ENCODE results near the gene CIZ1. TPM values are rescaled to one million over a fixed set of nuclear protein-coding genes. Genes with fewer than 3 reads are reported as not detected.
"Not testable (repeated sequence)": the region's sequence is repeated elsewhere in the genome, so short reads cannot be mapped to it uniquely, and the experiment has no call there.

Gene CIZ1
- total and polyA plus RNA-seq, 2 donors from 2014 or later, result 48.1 to 89.9 TPM

- TF ChIP-seq CTCF (IDR thresholded peaks at IDR 0.05; ENCODE audit: borderline replicate concordance, extremely low read depth, insufficient read depth), result peak; percentile 29
- H3K4me1 ChIP-seq (ENCODE audit: control insufficient read depth in 2 of 3, insufficient read depth in 2 of 3, low read depth in 1 of 3, low read length in 3 of 3); H3K9ac ChIP-seq (ENCODE audit: low read length in 3 of 3); H3K27me3 ChIP-seq (ENCODE audit: control insufficient read depth, insufficient read depth, low read length); intact Hi-C loops (cut with DNase I); H3K4me3 ChIP-seq (ENCODE audit: low read length in 3 of 3); H3K9me3 ChIP-seq (ENCODE audit: control insufficient read depth in 2 of 3, insufficient read depth in 1 of 3, low read length in 3 of 3); H3K36me3 ChIP-seq (ENCODE audit: control insufficient read depth in 2 of 3, insufficient read depth in 3 of 3, low read length in 3 of 3); H3K27ac ChIP-seq (ENCODE audit: low read depth in 2 of 2, low read length in 2 of 2); FAIRE-seq: not testable (repeated sequence)
- peak in 1 of 5 donors; percentile 79 for DNase-seq
Observed at GRCh38 chr9:128129976-128130590, 61.3 kb downstream of the CIZ1 start.

GRCh38 chr9:128128836-128129590 is 62.4 kb downstream of the CIZ1 start:
- Histone ChIP-seq H3K4me1 (ENCODE audit: control insufficient read depth in 2 of 3, insufficient read depth in 2 of 3, low read depth in 1 of 3, low read length in 3 of 3) (peaks cover 0 to 7% (median 6%) of the 10 kb centered on the region in 3 donors), H3K36me3 (ENCODE audit: control insufficient read depth in 2 of 3, insufficient read depth in 3 of 3, low read length in 3 of 3) (peaks cover 0 to 6% (median 0%) of the 10 kb centered on the region in 3 donors), H3K27ac (ENCODE audit: low read depth in 2 of 2, low read length in 2 of 2) (peak overlapping the region in 1 of 2 donors; percentile 91), H3K9ac (ENCODE audit: low read length in 3 of 3) (peak overlapping the region; percentile 32 to 94 (median 64)), H3K4me3 (ENCODE audit: low read length in 3 of 3) (peak overlapping the region; percentile 53 to 97 (median 65)), H3K9me3 (ENCODE audit: control insufficient read depth in 2 of 3, insufficient read depth in 1 of 3, low read length in 3 of 3) (no peaks in the 10 kb centered on the region), H3K27me3 (ENCODE audit: control insufficient read depth, insufficient read depth, low read length) (no peaks in the 10 kb centered on the region)
- intact Hi-C loops (cut with DNase I), result no loop called here
- no peak for TF ChIP-seq CTCF (IDR thresholded peaks at IDR 0.05; ENCODE audit: borderline replicate concordance, extremely low read depth, insufficient read depth)
- DNase-seq (peak in 1 of 5 donors; percentile 84), FAIRE-seq (no peak)

- intact Hi-C loops (cut with DNase I), result no loop called here
- TF ChIP-seq CTCF (IDR thresholded peaks at IDR 0.05; ENCODE audit: borderline replicate concordance, extremely low read depth, insufficient read depth), result no peak
- Histone ChIP-seq H3K9ac (ENCODE audit: low read length in 3 of 3) (peak overlapping the region; percentile 40 to 94 (median 85)), H3K4me1 (ENCODE audit: control insufficient read depth in 2 of 3, insufficient read depth in 2 of 3, low read depth in 1 of 3, low read length in 3 of 3) (peaks cover 0 to 7% (median 6%) of the 10 kb centered on the region in 3 donors), H3K4me3 (ENCODE audit: low read length in 3 of 3) (peak overlapping the region; percentile 65 to 97 (median 77)), H3K9me3 (ENCODE audit: control insufficient read depth in 2 of 3, insufficient read depth in 1 of 3, low read length in 3 of 3) (no peaks in the 10 kb centered on the region), H3K36me3 (ENCODE audit: control insufficient read depth in 2 of 3, insufficient read depth in 3 of 3, low read length in 3 of 3) (peaks cover 0 to 10% (median 0%) of the 10 kb centered on the region in 3 donors), H3K27ac (ENCODE audit: low read depth in 2 of 2, low read length in 2 of 2) (peak overlapping the region; percentile 91 to 99), H3K27me3 (ENCODE audit: control insufficient read depth, insufficient read depth, low read length) (no peaks in the 10 kb centered on the region)
- FAIRE-seq (no peak), DNase-seq (peak; percentile 92 to 97 (median 94))
Observed at GRCh38 chr9:128127990-128128835, 63.2 kb downstream of the CIZ1 start.

All from kidney (tissue), 14 donors.